Activated CD4-positive, alpha-beta T cell treated with anti-CD3 and anti-CD28 coated beads, Interleukin-2, Interleukin-6, amounts not matched to agents 100 ng/mL and 50 ng/mL, durations not matched to agents 16 hours and 8 hours (primary cell): Measurements from ENCODE around the gene P2RX2.
A peak's percentile ranks its signal among the peaks of the same experiment; 100 is the strongest.

ENCODE experiments used
- DNase-seq: peaks from one replicate; pipeline ENCODE4 v3.0.0-alpha.2; 2020

P2RX2 gene

DNA sequence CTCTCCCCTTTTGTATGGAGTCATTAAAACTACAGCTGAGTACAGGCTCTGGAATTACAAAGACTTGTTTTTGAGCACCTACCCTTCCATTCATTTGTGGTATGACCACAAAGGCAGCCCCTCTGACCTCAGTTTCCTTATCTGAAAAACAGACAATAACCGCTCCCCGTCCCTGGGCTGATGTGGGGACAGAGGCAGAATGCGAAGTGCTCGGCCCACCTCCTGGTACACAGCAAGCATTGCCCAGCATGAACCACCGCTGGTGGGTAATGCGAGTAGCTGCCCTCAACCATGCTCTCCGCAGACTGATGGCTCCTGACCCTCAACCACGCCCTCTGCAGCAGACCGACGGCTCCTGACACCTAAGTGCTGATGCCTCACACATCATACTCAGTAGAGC is 22.4 kb downstream of the P2RX2 start:
- DNase-seq, result no peak

DNA sequence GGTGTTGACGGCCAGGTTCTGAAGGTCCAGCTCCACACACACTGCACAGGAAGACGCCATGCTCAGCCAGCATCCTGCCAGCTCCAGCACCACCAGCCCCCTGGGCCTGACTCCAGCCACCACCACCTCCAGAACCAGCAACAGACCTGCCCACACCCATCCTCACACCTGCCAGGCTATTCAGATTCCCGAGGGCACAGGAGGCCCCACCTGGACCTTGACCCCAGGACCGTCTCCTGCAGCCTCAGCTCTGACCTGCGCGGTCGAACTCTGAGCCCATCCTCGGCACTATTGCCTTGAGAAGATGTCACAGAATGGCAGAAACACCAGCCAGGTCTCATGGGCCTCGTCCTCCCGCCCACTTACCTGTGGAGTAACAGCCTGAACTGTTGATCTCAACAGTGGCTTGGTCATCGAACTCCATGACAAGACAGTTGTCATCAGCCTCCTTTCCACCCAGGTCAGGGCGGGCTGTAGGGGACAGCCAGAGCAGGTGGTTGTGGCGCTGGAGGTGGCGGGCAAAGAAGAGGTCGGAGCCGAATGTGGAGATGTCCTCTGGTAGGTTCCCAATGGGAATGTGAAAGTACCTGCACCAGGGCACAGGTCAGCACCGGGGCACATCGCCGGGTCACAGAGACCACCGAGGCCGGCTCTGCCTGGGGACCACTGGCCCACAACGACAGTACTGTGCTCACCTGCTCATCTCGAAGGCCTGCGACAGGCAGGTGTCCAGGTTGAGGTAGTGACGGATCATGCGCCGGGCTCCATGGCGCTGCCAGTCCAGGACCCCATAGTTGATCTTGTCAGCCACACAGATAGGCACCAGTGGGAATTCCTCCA is 23.5 kb downstream of the P2RX2 start:
- DNase-seq, result no peak

DNA sequence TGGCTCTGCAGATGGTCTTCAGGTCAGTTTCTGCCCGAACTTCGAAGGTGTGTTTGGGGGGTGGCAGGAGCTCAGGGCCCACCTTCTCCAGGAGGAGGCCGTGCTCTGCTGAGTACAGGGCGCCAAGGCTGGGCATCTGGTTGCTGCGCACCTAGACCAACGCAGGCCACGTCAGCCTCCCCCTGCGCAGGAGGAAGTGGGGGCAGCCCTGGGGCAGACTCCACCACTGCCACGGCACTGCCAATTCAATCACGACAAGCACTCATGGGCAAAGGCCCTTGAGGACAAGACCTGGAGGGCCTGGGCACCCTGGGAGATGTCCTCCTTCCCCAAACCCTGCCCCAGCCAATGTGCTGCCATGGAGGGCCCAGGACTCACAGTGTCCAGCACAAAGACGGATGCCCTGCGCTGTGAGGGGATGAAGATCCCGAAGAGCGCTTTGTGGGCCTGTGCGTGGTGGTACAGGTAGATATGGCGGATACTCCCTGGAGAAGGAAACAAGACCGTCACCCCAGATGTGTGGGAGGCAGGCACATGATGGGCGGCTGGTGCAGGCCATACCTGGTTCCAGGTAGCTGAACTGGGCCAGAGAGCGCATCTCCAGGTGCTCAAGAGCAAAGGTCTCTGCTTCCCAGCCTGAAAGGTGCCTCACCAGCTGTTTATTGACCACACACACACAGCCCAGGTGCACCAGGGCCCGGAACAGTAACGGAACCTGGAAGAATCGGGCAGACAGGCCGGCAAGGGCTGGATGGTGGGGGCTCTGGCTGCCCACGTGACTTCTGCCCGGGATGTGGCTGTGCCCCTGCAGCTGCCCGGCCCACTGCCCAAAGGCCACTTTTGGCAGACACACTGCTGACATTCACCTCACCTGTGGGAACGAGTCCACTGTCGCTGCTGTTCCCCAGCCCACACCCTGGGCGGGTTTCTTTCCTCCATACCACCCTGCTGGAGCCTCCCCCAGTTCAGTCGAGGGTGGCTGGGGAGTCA is 24.6 kb downstream of the P2RX2 start:
- DNase-seq, result no peak

DNA sequence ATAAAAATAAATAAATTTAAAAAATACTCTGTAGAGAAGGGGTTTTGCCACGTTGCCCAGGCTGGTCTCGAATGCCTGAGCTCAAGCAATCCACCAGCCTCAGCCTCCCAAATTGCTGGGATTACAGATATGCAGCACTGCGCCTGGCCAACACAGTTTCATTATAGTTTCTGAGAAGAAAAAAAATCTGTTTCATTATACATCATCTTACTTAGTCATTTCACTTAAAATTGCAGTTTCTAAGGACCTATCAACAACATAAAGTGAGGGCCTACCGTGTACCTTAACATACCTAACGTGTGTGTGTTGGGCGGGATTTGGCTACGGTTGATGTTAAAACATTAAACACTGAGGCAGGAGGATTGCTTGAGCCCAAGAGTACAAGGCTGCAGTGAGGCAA is 28.3 kb downstream of the P2RX2 start:
- peak; percentile 44 for DNase-seq

DNA sequence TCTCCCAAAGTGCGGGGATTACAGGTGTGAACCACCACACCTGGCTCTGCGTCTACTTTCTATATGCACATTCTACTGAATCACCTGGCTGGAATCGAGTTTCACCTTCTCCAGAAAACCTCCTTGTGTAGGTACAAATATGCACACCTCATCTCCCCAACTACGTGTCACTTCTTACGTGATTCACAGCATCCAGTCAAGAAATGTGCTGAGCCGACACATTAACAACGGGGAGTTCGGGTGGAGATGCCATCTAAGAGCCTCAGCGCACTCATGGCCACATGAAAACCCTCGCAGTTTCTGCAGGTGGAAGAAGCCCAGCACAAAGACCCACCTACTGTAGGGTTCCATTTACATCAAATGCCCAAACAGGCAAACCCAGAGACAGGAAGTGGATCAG is 29.3 kb downstream of the P2RX2 start:
- DNase-seq, result no peak

DNA sequence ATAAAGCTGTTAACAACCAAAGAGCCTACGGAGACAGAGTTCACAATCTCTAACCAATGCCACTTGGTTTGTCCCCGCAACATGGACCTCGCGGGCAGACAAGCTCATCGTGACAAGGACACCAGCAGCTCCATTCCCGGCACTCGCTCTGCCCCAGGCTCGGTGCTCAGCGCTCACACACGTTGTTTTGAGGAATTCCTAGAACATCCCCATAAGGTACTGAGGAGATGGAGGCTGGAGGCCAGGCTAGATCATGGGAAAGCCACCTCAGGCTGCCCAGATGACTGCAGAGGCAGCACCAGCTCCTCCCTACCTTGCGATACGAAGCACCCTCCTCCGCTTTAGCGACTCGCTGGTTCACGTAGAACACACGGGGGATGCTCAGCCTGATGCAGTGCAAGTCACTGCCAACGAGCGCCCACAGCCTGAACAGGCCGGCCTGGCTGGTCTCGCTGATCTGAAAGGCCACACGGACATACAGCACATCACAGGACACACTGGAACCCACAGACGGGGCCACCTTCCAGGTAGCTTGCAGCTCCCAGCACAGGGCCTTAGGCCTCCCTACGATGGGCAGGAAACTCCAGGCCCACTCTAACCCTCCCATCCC is 30.1 kb downstream of the P2RX2 start:
- DNase-seq, result no peak

DNA sequence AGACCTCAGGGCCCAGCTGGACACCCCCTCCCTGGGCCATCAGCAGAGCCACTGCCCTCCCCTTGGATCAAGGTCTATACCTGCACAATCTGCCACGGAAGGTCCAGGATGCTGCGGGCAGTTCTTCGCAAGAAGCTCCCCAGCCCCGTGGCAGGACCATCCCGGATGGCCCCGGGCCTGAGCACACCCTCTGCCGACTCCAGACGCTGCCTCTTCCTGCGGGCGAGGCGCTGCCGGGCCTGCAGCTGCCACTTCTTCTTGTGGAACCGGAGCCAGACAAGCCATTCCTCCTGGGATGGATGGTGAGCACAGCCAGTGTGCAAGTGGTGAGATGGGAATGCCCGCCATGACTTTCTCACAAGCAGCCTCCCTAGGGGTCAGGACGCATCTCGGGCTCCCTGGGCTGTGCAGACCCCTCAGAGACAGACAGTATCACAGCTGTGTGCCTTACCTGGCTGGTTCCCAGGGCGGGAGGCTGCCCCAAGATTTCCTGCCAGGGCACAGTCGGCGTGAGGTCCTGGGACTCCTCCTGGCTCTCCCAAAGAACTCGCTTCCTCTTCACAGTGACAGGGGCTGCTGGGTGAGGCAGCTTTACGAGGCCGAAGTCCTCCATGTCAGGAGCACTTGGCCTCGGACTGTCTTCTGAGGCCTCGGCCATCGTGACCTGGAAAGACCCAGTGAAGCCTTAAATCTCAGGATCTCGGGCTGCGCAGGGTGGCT is 30.8 kb downstream of the P2RX2 start:
- no peak for DNase-seq

DNA sequence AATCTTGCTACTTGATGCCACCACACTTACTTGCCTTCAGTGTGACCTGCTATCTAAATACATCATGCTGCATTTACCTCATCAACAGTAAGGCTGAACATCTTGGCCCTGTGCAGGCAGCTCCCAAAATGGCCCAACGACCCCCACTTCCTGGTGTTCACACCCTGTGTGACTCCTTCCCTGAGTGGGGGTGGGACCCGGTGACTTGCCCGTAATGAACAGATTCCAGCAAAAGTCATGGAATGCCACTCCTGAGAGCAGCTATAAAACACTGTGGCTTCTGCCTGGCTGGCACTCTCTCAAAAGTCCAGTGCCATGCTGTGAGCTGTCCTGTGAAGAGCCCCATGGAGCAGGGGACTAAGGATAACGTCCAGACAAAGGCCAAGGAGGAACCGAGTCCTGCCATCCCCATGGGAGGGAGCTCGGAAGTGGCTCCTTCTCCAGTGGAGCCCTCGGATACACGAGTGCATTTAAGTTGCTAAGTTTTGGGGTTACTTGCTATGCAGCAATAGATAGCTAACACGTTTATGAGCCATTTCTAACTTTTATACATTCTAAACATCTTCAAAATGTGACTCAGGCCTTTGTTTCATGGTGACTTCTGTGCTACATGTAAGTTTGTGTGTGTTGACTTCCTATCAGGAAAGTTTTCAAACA is 33.0 kb downstream of the P2RX2 start:
- no peak for DNase-seq

DNA sequence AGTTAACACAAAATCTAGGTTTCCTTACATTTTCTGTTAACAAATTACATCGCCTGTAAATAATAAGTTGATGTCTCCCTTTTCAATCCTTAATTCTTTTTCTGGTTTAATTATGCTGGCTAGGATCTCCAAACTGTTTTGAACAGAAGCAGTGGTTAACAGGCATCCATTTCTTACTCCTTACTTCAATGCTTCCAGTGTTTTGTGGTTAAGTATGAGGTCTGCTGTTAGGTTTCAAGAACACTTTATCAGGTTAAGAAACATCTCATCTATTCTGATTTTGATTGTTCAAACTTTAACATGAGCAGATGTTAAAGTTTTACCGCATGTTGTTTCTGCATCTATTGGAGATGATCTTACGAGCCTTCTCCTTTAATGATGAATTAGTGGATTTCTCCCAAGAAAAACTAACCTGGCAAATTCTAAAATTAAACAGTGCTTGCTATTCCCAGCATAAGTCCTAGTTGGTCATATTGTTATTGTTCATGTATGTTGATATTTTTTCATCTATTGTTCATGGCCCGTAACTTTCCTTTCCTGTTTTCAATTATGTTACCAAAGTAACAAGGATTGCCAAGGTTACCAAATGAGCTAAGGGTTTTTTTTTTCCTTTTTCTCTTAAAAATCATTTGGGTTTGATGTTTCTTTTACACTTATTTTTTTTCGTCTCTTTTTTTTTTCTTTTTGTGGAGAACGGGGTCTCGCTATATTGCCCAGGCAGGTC is 35.2 kb downstream of the P2RX2 start:
- peak; percentile 23 for DNase-seq

DNA sequence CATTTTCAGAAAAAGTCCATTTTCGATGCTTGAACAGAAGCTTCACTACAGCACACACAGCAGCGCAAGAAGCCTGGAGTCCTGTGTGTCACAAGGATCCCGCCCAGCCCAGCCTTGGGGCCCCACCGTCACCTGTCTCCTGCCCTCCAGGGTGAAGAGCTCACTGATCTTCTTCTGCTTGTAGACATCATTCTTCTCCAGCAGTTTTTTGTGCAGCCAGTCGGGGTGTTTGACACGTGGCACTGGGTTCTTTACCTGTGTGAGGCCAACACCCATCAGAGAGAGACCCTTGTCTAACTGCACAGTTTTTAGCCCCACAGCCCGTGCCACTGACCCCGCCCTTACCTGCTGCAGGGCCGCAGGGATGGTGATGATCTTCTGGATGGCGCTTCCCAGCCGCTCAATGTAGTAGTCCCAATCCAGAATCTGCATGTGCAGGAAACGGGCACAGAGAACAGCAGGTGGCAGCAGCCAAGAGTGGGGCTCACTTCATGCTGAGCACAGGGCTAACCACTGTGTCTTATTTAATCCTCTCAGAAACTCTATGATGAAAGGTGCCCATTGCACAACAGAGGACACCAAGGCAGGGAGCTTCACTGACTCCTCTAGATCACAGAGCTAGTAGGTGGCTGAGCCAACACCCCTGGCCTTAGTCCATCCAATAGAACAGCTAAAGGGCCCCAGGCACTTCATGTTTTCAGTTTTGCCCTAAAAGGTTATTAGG is 38.6 kb downstream of the P2RX2 start:
- DNase-seq, result no peak

DNA sequence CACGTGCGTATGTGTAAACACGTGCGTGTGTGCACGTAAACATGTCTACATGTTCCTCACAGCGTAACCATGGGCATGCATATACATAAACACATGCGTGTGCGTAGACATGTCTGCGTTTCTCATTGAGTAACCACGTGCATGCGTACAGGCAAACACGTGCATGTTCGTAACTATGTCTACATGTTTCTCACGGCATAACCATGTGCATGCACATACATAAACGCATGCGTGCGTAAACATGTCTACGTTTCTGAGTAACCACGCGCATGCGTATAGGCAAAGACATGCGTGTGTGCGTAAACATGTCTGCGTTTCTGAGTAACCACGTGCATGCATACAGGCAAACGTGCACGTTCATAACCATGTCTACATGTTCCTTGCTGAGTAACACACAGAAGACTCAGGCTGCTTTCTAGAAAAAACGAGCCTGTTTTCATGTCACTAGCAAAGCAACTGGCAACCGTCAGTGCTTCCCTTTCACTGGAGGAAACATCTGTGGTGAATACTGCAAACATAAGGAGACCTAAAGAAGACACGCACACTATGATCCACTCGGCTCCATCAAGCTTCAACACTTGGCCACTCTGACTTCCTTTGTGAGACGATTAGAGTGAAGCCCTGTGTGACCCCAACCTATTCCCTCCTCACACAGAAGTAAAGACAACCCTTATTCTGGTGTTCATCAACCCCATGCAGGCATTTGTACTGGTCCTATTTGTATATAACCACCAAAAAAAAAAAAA is 39.7 kb downstream of the P2RX2 start:
- no peak for DNase-seq

DNA sequence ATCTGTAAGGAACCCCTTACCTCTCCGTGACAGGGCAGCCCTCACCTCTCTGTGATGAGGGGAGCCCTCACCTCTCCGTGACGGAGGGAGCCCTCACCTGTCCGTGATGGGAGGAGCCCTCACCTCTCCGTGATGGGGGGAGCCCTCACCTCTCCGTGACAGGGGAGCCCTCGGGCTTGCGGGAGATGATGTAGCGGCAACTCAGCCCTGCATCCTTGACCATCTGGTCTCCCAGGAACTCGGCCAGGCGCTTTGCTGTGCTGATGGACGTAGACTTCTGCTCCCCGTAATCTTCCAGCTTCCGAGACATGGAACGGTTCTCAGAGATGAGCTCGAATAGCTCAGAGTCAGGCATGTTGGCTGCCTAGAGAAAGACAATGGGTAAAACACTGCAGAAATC is 40.6 kb downstream of the P2RX2 start:
- no peak for DNase-seq

DNA sequence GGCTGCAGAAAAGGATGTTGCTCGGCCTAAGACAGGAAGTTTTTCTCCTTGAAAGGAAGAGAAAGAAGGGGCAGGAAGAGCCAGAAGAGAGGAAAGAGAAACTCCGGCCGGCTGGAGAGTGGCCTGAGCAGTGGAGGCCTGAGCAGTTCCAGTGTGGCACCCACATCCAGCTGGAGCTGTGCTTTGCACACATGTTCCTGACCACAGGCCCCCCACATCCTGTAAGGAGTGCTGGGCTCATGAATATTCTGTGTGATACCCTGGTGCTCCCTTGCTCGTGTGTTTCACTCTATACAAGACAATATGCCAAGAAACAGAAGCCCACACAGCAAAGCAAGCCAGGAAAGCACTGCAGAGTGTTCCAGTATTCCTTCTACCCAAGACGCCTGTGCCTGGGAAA is 41.5 kb downstream of the P2RX2 start:
- DNase-seq, result no peak

DNA sequence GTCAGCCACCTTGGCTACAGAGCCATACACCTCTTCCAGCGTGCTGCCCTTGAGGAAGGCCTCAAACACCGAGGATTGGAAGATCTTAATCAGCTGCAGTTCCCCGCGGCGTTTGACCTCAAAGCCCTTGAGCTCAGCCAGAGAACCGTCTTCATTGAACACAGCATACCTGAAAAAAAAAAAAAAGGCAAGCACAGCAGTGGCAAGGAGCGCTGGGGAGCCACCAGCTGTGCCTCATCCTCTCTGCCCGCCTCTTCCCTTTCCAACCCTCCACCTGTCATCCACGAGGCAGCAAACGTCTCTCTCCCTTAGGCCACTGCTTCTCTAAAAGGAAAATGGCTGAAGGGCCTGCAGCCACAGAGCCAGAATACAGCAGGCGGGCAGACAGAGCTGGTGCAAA is 42.4 kb downstream of the P2RX2 start:
- DNase-seq, result no peak

DNA sequence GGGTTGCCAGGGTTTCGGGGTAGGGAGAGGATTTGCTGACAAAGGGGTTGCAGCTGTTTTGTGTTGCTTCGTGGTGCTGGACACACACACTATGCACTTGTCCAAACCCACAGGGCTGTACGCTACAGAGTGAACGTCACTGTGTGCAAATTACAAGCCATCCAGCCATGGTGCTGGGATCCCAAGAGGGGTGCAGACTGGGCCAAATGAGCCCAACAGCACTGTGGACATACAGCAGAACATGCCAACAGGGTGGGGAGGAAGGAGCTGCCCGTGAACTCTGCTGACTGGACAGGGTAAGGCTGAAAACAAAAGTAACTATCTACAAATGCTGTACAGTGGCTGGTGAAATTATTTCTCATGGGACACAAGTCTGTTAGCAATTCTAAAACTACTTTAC is 43.4 kb downstream of the P2RX2 start:
- no peak for DNase-seq

DNA sequence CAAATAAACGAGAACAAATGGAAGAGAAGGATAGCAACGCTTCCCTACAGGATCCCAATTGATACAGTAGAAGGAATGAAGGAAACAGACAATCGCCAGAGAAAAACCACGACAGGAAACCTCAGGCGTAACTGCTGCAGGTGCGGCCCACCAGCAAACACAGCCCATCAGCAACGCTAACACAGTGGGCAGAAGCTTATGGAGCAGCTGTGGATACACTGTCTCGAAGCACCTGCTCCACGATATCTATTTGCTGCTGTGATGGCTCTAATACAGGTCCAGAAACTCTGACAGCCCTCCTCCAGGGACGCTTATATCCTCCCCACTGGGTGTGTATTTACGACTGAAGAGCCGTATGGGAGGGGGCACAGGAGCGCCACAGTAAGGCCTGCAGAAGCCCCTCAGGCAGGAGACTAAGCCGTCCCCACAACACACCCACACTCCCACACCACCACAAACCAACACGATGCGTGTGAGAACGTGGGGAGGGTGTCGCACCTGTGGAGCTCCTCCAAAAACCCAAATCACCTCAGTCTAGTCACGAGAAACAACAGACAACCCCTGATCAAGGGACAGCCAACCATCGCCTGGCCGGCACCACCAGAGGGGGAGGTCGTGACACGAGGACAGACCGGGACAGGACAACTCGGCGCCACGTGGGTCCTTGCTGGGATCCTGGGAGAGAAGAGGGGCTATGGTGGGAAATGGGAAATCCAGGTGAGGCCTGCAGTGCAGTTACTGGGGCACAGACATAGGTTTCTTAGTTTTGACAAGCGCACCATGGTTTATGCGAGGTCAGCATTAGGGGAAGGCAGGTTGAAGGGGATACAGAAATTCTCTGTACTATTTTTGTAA is 44.6 kb downstream of the P2RX2 start:
- DNase-seq, result no peak

DNA sequence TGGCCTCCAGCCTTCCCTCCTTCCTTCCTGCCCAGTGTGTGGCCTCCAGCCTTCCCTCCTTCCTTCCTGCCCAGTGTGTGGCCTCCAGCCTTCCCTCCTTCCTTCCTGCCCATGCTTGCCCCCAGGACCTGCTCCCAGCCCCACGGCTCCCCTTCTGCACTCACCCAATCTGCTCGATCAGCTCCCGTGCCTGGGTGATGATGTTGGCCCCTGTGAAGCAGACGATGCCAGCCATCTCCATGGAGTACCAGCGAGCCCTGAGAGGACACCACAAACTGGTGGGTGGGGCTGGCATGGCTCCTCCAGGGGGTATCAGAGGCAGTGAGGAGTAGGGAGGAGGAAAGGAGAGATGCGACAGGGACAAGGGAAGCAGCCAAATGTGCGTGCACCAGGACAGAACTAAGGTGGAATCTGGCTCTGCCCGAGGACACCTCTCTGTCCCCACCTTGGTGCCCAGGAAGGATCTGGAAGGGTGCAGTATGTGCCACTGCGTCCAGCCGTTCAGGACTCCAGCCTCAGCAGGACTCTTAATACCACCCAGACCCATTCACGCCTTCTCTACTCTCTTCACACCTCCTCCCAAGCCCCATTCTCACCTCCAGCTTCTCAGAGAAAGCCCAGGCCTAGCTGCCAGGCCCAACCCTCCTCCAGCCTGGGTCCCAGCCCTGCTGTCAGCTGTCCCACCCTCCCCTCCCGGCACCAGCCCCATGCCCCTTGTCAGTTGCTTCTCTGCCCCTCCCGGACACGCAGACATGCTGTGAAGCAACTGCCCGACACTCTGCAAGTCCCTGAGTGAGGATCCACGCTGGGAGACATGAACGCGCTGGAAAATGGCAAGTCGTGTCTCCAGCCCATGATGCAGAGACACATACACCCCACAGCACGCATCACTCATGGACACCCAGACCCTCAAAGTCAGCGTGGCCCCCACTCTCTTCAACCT is 45.9 kb downstream of the P2RX2 start:
- DNase-seq, result no peak

DNA sequence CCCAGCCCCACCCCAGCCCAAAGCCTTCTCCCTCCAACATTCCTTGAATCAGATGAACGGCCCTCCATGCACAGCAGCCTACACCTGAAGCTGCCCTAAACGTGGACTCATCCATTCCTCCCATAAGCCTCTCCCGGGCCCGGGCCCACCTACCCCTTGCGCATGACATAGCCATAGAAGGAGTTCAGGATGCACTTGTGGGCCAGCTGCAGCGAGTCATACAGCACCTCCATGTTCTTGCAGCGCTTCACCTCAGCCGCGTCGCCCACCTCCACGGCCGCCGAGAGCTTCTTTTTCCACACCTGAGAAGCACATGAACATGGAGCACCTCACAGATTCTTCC is 46.5 kb downstream of the P2RX2 start:
- DNase-seq, result no peak
